Measurements from ENCODE around the gene DLG3.
A peak's percentile ranks its signal among the peaks of the same experiment; 100 is the strongest.

DLG3 gene

DNA sequence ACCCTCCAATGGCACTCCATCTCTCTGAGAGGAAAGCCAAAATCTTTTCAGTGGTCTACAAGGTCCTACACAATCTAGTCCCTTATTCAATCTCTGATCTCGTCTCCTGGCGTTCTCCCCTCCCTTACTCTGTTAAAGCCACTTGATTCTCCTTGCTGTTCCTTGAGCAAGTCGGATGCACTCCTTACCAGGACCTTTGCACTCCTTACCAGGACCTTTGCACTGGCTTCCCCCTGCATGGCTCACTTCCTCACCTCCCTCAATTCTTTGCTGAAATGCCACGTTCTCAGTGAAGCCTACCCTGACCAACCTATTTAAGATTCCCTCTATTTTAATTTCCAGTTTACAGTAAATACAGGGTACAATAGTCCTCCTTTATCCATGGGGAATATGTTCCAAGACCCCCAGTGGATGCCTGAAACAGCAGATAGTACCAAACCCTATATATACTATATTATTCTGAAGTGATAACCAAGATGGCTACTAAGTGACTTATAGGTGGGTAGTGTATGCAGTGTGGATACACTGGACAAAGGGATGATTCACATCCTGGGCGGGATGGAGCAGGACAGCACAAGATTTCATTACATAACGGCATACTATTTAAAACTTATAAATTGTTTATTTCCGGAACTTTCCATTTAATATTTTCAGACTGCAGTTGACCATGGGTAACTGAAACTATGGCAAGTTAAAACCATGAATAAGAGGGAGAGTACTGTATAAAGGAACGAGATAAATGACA, 6.5 kb upstream of the DLG3 start:
- no peak for DNase-seq

- no peak for DNase-seq
Measured at GRCh38 chrX:70439016-70439415, 5.6 kb upstream of the DLG3 start.

- DNase-seq: no peak
Measured at GRCh38 chrX:70442224-70442623, 2.4 kb upstream of the DLG3 start.

DNA sequence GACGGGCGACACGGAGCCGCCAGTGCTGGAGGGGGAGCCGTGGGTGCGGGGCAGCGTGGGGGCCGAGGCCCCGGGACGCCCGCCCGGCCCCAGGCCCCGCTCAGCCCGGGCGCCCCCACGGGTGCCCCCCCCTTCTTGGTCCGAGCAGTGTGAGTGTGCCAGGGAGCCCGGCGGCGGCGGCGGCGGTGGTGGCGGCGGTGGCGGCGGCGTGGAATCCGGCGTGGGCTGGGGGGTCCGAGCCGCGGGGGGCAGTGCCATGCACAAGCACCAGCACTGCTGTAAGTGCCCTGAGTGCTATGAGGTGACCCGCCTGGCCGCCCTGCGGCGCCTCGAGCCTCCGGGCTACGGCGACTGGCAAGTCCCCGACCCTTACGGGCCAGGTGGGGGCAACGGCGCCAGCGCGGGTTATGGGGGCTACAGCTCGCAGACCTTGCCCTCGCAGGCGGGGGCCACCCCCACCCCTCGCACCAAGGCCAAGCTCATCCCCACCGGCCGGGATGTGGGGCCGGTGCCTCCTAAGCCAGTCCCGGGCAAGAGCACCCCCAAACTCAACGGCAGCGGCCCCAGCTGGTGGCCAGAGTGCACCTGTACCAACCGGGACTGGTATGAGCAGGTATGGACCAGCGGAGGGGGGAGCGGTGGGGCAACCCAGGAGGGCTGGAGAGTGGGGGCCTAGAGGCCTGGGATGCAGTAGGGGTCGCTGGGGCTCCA, 466 bp downstream of the DLG3 start:
- DNase-seq: no peak

GRCh38 chrX:70445951-70446350, 1.3 kb downstream of the DLG3 start:
- no peak for DNase-seq

DNA sequence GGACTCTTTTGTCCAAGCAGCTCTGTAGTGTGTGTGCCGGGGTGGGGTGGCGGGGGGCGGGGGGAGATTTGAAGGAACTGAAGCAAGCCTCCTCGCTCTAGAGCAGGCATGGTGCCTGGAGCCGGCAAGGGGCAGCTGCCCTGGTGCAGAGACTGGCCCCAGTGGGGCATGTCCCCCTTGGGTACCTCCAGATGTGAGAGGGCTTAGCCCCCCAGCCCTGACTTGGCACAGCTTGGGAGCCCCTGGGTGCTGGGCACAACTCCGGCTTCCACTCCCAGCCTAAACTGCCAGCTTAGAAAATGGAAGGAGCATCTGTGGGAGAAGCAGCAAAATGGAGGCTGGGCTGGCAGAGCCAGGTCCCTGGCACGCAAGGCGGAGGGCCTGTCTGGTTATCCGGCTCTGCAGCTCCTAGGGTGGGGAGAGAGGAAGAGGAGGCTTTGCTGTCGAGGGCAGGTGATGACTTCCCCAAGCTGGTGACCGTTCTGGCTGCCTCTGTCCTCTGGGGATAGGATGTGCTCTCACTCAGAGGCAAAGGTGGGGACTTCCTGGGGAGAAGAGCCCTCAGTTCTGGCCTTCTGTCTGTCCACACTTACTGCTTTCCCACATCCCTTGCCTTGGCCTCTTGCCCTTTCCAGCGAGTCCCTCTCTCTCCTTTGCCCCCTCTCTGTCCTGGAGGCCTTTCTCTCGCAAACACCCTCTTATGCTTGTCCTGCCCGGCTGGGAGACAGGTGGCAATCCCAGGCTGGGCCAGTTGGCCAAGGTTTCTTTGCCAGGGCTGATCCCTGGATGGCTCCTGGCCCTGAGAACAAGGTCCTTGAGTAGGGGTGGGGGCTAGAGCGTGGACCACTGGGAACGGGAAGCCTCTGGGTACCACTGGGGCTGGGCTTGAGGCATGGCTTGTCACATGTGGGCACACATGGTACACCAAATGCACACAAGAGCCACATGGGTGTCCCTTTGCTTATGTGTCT, 2.0 kb downstream of the DLG3 start:
- DNase-seq: no peak

GRCh38 chrX:70449457-70449966, 4.9 kb downstream of the DLG3 start:
- no peak for DNase-seq

DNA sequence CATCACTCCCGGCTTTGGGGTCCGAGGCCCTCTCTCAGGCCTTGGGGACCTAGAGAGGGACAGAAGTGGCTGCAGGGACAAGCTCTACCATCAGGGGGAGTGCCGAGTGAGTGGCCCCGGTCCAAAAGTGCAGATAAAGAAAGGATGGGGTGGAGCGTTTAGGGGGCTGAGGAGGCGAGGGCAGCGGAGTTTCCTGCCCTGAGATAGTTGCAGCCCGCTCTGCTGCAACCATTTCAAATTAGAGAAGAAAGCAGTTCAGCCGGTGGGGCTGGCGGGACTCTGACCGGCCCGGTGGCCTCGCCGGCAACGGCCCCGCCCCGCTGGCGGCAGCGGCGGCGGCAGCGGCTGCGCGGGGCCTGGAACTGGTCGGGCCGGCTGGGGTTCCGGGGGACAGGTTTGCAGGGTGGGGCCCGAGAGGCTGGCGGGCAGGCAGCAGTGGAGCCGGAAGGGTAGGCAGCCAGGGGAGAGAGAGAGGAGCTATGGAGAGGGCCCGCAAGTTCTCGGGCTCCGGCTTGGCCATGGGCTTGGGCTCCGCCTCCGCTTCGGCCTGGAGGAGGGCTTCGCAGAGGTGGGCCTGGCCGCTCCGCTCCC, 7.6 kb downstream of the DLG3 start:
- DNase-seq: peak in 5 of 6 experiments; percentile 1 to 39 (median 20)

DNA sequence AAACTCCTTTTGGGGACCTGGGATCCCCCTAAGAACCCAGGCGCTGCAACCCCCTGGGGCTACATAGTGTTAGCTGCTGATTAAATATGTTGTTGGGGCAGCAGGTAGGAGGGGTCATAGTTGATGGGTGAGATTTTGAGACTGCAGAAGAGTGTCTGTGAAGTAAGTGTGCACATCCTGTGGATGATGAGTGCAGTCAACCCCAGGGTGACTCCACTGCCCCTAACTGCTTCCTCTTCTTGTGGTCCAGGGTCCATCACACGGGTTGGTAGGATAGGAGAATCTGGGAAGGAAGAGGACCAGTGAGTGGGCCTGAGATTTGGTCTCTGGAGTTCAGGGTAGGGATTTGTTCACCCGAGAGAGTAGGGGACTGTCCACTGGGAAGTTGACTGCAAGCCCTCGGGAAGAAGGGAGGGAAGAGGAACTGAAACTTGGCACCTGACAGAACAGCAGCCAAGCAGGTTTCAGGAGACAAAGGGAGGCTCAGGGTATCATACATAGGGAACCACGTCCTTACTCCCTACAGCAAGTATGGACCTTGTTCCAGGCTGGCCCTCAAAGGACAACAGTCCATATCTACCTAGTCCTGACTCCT, 8.5 kb downstream of the DLG3 start:
- DNase-seq: no peak

DNA sequence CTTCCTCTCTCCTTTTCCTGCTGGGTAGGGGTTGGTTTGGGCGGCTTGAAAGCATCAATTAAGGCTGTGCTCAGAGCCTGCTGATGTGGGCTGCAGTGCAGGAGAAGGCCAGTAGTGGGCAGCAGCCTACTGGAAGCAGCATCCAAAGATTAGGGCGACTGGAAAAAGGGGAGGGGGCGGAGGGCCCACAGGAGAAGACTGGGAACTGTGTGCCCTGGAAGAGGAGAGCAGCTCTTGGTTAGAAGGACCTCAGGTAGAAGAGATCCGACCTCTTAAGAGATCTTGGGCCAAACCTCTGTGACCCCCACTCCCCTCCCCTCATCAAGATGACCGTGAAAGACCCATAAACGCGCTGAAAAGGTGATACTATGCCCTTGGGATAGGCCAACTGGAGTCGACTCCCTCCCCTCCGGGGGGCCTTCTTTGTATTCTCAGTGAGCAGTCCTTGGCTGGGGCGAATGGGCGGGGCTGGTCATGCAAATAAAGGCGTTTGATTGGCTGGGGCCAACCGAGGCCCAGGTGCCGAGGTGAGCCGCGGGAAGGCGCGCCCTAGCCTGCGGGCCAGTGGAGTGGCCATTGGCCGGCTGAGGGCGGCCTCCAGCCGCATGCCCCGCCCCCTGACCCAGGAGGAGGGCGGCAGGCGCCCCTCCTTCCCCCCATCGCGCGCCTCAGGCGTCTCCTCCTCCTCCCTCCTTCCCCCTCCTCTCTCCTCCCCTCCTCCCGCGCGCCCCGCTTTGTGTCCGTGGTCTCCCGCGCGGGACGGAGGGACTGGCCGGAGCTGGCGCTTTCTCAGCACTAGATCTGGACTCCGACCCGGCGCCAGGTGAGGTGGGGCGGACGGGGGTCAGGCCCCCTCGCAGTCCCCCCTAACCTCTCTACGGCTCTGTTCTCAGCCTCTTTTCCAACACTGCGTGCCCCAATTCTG, 10.1 kb downstream of the DLG3 start:
- DNase-seq: peak; percentile 24 to 63 (median 50)

- DNase-seq: no peak
Measured at GRCh38 chrX:70455366-70456202, 10.9 kb downstream of the DLG3 start.

- DNase-seq: peak in 1 of 6 experiments; percentile 6
Measured at GRCh38 chrX:70456256-70456655, 11.6 kb downstream of the DLG3 start.

- DNase-seq: no peak
Measured at GRCh38 chrX:70461026-70461425, 16.4 kb downstream of the DLG3 start.

DNA sequence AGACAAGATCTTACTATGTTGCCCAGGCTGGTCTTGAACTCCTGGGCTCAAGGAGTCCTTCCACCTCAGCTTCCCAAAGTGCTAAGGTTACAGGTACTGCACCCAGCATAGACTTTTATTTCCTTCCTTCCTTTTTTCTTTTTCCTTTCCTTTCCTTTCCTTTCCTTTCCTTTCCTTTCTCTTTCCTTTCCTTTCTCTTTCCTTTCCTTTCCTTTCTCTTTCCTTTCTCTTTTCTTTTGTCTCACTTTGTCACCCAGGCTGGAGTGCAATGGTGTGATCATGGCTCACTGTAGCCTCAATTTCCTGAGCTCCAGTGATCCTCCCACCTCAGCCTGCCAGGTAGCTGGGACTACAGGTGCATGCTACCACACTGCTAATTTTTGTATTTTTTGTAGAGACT, 19.4 kb downstream of the DLG3 start:
- no peak for DNase-seq

- no peak for DNase-seq
Measured at GRCh38 chrX:70466968-70467367, 22.3 kb downstream of the DLG3 start.

DNA sequence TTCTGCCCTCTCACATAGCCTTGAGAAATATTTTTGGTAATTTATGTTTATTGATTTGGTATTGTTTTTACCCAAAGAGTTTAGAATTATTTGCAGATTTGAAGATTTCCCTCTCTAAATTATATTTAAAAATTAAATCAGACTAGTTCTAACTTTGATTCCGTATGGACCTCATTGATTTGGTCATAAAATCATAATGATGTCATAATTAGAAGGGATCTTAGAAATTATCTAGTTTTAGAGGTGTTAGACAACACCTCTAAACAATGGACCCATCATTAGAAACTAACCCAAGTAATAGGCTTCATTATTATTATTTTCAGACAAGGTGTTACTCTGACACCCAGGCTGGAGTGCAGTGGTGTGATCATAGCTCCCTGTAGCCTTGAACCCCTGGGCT, 24.1 kb downstream of the DLG3 start:
- no peak for DNase-seq

- DNase-seq: no peak
Measured at GRCh38 chrX:70470850-70471289, 26.2 kb downstream of the DLG3 start.

DNA sequence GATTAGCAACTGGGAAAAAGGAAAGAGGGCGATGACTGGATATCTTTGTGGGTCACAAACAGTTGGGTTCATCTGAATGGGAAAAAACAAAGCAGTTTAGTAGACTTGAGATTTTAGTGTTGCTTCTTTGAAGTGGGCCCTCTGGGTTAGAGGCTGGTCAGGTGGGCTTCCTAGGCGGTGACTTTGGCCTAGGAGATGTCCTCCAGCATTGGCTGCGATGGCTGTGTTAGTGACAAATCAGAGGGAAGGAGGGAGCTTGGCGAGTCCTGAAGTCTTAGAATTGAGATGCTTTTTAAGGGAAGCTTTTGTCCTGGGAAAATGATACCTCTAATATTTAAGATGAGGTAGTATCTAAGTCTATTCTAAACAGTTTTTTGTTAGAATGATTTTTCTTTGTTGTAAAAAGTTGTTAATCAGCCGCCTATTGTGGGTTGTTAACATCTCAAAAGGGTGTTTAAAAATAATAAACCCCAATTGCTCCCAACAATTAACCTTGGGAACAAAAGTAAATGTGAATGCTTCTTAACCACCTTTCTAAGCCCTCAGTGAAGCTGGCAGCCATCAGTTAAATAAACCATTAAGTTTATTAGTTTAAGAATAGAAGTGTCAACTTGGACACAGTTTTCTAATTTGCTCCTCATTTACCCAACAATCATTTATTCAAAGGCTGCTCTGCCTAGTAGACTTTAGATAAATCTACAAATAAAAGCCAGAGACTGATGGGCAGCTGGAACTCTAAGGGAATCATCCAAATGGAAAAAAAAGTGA, 31.7 kb downstream of the DLG3 start:
- DNase-seq: no peak

All from stimulated activated naive CD4-positive, alpha-beta T cell (primary cell).